ENCODE data around the gene PTPA. TPM values are rescaled to one million over a fixed set of nuclear protein-coding genes. Genes with fewer than 3 reads are reported as not detected.

The PTPA gene
- total and polyA plus RNA-seq, 9 of the 15 experiments (the other 6 are each of a cell fraction or from before 2014, with no cell fraction given), result 1.7 to 121 (median 72.6) TPM

DNA sequence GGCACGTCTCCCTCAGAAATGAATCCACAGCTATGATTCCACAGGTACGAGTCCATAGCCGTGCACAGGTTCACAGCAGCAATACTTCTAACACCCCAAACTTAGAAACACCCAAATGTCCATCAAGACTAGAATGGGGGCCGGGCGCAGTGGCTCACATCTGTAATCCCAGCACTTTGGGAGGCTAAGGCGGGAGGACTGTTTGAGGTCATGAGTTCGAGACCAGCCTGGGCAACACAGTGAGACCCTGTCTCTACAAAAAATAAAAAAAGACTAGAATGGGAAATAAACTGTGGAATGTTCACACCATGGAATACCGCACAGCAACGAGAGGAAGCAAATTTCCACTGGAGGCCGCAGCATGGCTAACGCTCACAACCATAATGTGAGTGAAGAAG, 34.6 kb upstream of the PTPA start:
- WGBS (ENCODE audit: insufficient coverage, low coverage, missing lambda C conversion rate), result 93% methylated on average over 11 of the region's 11 CpGs
- TF ChIP-seq ZC3H11A (IDR thresholded peaks at IDR 0.05; ENCODE audit: low read depth, low read length), result no peak
- TF ChIP-seq ZNF121 (CRISPR knock-in tag; conservative IDR thresholded peaks at IDR 0.05), result peak; percentile 82
- DNase-seq (ENCODE audit: extremely low read depth in 1 of 4, low spot score in 3 of 4) (no peak), ATAC-seq (no peak), FAIRE-seq (no peak)
- no peak overlapping the region for H3K4me2 ChIP-seq (ENCODE audit: insufficient read depth, low read length)
- peak overlapping the region in 1 of 2 experiments; percentile 60; a peak in 1 of 4 replicates for H3K9ac ChIP-seq (ENCODE audit: insufficient read depth in 1 of 2, low read depth in 2 of 2, low read length in 2 of 2)
- in situ Hi-C loops (cut with MboI), result no loop called here
- H3K4me3 ChIP-seq, result no peak overlapping the region
- H3K36me3 ChIP-seq (ENCODE audit: control insufficient read depth, insufficient read depth, low read length), result peaks cover 5% of the 10 kb centered on the region; the same call in 1 of the 3 replicates
- no TSS peak for BruUV-seq (replicated peaks)
- H3K9me3 ChIP-seq (replicated peaks; ENCODE audit: control insufficient read depth, insufficient read depth, low read depth, low read length), result no peaks in the 10 kb centered on the region
- no peaks in the 10 kb centered on the region for H3K9me1 ChIP-seq (ENCODE audit: control insufficient read depth, insufficient read depth, low read length)
- H3K4me1 ChIP-seq (replicated peaks in 1 of 2; ENCODE audit: control insufficient read depth in 2 of 2, insufficient read depth in 2 of 2, low read length in 2 of 2), result peaks cover 7 to 40% of the 10 kb centered on the region in 2 experiments; a peak in 4 of 5 replicates
- ChIA-PET POLR2A (interaction anchor here (0.6 to 0.7 kb wide), 2 partner anchors 9 to 959 kb away, joined by 3 read pairs; no protein-coding TSS in a partner anchor), CTCF (ENCODE audit: low intra/inter-chr PET ratio) (no interaction called here)
- peaks cover 19% of the 10 kb centered on the region for H3K79me2 ChIP-seq (ENCODE audit: control insufficient read depth, insufficient read depth, low read length)
- no peaks in the 10 kb centered on the region; the same call in 1 of the 2 replicates for H4K20me1 ChIP-seq (replicated peaks; ENCODE audit: control insufficient read depth, insufficient read depth, low read length)
- intact Hi-C loops (cut with micrococcal nuclease), result no loop called here
- no peak overlapping the region for H3K27ac ChIP-seq (ENCODE audit: extremely low read depth, low read depth, low read length)
- no peak overlapping the region for H2AFZ ChIP-seq (ENCODE audit: low read depth, low read length)
- no peaks in the 10 kb centered on the region for H3K27me3 ChIP-seq (ENCODE audit: control insufficient read depth in 2 of 2, insufficient read depth in 2 of 2, low read length in 2 of 2)

DNA sequence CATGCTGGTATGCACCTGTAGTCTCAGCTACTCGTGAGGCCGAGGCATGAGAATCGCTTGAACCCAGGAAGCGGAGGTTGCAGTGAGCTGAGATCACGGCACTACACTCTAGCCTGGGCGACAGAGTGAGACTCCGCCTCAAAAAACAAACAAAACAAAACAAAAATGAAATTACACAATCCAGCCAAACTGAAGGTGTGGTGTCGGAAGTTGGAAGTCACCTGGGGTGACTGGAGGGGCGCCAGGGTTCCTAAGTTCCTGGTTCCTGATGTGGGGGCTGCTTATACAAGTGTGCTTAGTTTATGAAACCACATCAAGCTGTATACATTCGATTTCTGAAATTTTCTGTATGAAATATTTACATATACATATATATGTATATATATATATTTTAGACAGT, 34.0 kb upstream of the PTPA start:
- DNase-seq (ENCODE audit: extremely low read depth in 1 of 4, low spot score in 3 of 4), result no peak
- CTCF ChIA-PET (ENCODE audit: low intra/inter-chr PET ratio), result no interaction called here
- Histone ChIP-seq H3K4me1 (replicated peaks in 1 of 2; ENCODE audit: control insufficient read depth in 2 of 2, insufficient read depth in 2 of 2, low read length in 2 of 2) (peaks cover 6 to 40% of the 10 kb centered on the region in 2 experiments; a peak in 4 of 5 replicates), H3K27me3 (ENCODE audit: control insufficient read depth in 2 of 2, insufficient read depth in 2 of 2, low read length in 2 of 2) (no peaks in the 10 kb centered on the region), H3K79me2 (ENCODE audit: control insufficient read depth, insufficient read depth, low read length) (peaks cover 25% of the 10 kb centered on the region), H4K20me1 (replicated peaks; ENCODE audit: control insufficient read depth, insufficient read depth, low read length) (no peaks in the 10 kb centered on the region; the same call in 1 of the 2 replicates), H3K9me1 (ENCODE audit: control insufficient read depth, insufficient read depth, low read length) (no peaks in the 10 kb centered on the region), H3K36me3 (ENCODE audit: control insufficient read depth, insufficient read depth, low read length) (peaks cover 2% of the 10 kb centered on the region; the same call in 1 of the 3 replicates), H3K9me3 (replicated peaks; ENCODE audit: control insufficient read depth, insufficient read depth, low read depth, low read length) (no peaks in the 10 kb centered on the region), H3K27ac (ENCODE audit: extremely low read depth, low read depth, low read length) (no peak overlapping the region), H3K4me2 (ENCODE audit: insufficient read depth, low read length) (no peak overlapping the region), H2AFZ (ENCODE audit: low read depth, low read length) (no peak overlapping the region), H3K4me3 (no peak overlapping the region), H3K9ac (ENCODE audit: insufficient read depth in 1 of 2, low read depth in 2 of 2, low read length in 2 of 2) (peak overlapping the region in 1 of 2 experiments; percentile 60; a peak in 1 of 4 replicates)
- POLR2A ChIA-PET, result interaction anchor here (0.6 to 1.1 kb wide), 2 partner anchors 18 to 129 kb away, joined by 4 to 6 read pairs; no protein-coding TSS in a partner anchor
- 76% methylated on average over 10 of the region's 10 CpGs for WGBS (ENCODE audit: insufficient coverage, low coverage, missing lambda C conversion rate)
- in situ Hi-C loops (cut with MboI) (no loop called here), intact Hi-C loops (cut with micrococcal nuclease) (no loop called here)
- TF ChIP-seq CEBPB (tag; IDR thresholded peaks at IDR 0.05), result 0 out of 2 replicates have a peak, but pooled peaks have one; percentile 8
- TF ChIP-seq TCF3 (CRISPR knock-in tag; IDR thresholded peaks at IDR 0.05), result no peak
- no peak for TF ChIP-seq KAT2B (IDR thresholded peaks at IDR 0.05; ENCODE audit: low read depth, low read length)
- no peak for FAIRE-seq
- ATAC-seq, result no peak
- BruUV-seq (replicated peaks), result no TSS peak
